Measurements from ENCODE around the gene CSTPP1.

The CSTPP1 gene

GRCh38 chr11:47130543-47130942 is 194.0 kb downstream of the CSTPP1 start:
- H3K27me3 ChIP-seq (ENCODE audit: control insufficient read depth, low read length) = no peaks in the 10 kb centered on the region
- H3K4me1 ChIP-seq (ENCODE audit: control insufficient read depth, low read length) = peaks cover 18% of the 10 kb centered on the region
- no peaks in the 10 kb centered on the region for H3K9me2 ChIP-seq (replicated peaks; ENCODE audit: control insufficient read depth, low read length)
- no peak overlapping the region for H3K4me3 ChIP-seq (ENCODE audit: low read length)
- no peaks in the 10 kb centered on the region for H3K36me3 ChIP-seq (ENCODE audit: control insufficient read depth, low read length)
- no peaks in the 10 kb centered on the region for H3F3A ChIP-seq (ENCODE audit: control insufficient read depth, insufficient read depth)
- no peak overlapping the region for H3K4me2 ChIP-seq (ENCODE audit: low read length)
- TF ChIP-seq EZH2phosphoT487 (IDR thresholded peaks at IDR 0.05; ENCODE audit: borderline replicate concordance, low read length) (no peak), CTCF (IDR thresholded peaks at IDR 0.05; ENCODE audit: low read depth, low read length, poor library complexity, severe bottlenecking) (no peak)
- H3K27ac ChIP-seq (ENCODE audit: low read depth, low read length) = no peak overlapping the region
- H3K9me3 ChIP-seq (ENCODE audit: control insufficient read depth, insufficient read depth, low read length) = no peaks in the 10 kb centered on the region
- no peaks in the 10 kb centered on the region for H4K20me1 ChIP-seq (ENCODE audit: control insufficient read depth, insufficient read depth, low read depth, low read length)
- no peaks in the 10 kb centered on the region for H3K79me2 ChIP-seq (ENCODE audit: control insufficient read depth, low read length)

- no peaks in the 10 kb centered on the region for H3K9me2 ChIP-seq (replicated peaks; ENCODE audit: control insufficient read depth, low read length)
- H3K27ac ChIP-seq (ENCODE audit: low read depth, low read length) = no peak overlapping the region
Observed at GRCh38 chr11:47131136-47131535, 194.6 kb downstream of the CSTPP1 start.

GRCh38 chr11:47132490-47132889 is 195.9 kb downstream of the CSTPP1 start:
- Histone ChIP-seq H3K9me3 (ENCODE audit: control insufficient read depth, insufficient read depth, low read length) (no peaks in the 10 kb centered on the region), H3K36me3 (ENCODE audit: control insufficient read depth, low read length) (no peaks in the 10 kb centered on the region), H3K9me2 (replicated peaks; ENCODE audit: control insufficient read depth, low read length) (no peaks in the 10 kb centered on the region), H3K4me3 (ENCODE audit: low read length) (no peak overlapping the region), H3K27ac (ENCODE audit: low read depth, low read length) (no peak overlapping the region), H3K79me2 (ENCODE audit: control insufficient read depth, low read length) (no peaks in the 10 kb centered on the region), H3K27me3 (ENCODE audit: control insufficient read depth, low read length) (no peaks in the 10 kb centered on the region), H3F3A (ENCODE audit: control insufficient read depth, insufficient read depth) (no peaks in the 10 kb centered on the region), H3K4me1 (ENCODE audit: control insufficient read depth, low read length) (0 out of 2 replicates have a peak, but pooled peaks cover 3% of the 10 kb centered on the region), H3K4me2 (ENCODE audit: low read length) (no peak overlapping the region), H4K20me1 (ENCODE audit: control insufficient read depth, insufficient read depth, low read depth, low read length) (no peaks in the 10 kb centered on the region)
- TF ChIP-seq CTCF (IDR thresholded peaks at IDR 0.05; ENCODE audit: low read depth, low read length, poor library complexity, severe bottlenecking) (no peak), EZH2phosphoT487 (IDR thresholded peaks at IDR 0.05; ENCODE audit: borderline replicate concordance, low read length) (no peak)

More at GRCh38 chr11:47131136-47131535, 194.6 kb downstream of the CSTPP1 start:
- TF ChIP-seq EZH2phosphoT487 (IDR thresholded peaks at IDR 0.05; ENCODE audit: borderline replicate concordance, low read length) (no peak), CTCF (IDR thresholded peaks at IDR 0.05; ENCODE audit: low read depth, low read length, poor library complexity, severe bottlenecking) (no peak)
- no peaks in the 10 kb centered on the region for H3K36me3 ChIP-seq (ENCODE audit: control insufficient read depth, low read length)
- H3K4me3 ChIP-seq (ENCODE audit: low read length) = no peak overlapping the region
- H3K4me1 ChIP-seq (ENCODE audit: control insufficient read depth, low read length) = peaks cover 14% of the 10 kb centered on the region
- H3K4me2 ChIP-seq (ENCODE audit: low read length) = no peak overlapping the region
- H3K9me3 ChIP-seq (ENCODE audit: control insufficient read depth, insufficient read depth, low read length) = no peaks in the 10 kb centered on the region
- H3K27me3 ChIP-seq (ENCODE audit: control insufficient read depth, low read length) = no peaks in the 10 kb centered on the region
- no peaks in the 10 kb centered on the region for H3F3A ChIP-seq (ENCODE audit: control insufficient read depth, insufficient read depth)
- no peaks in the 10 kb centered on the region for H4K20me1 ChIP-seq (ENCODE audit: control insufficient read depth, insufficient read depth, low read depth, low read length)
- no peaks in the 10 kb centered on the region for H3K79me2 ChIP-seq (ENCODE audit: control insufficient read depth, low read length)

All from DOHH2 (cell line).